Subcutaneous adipose tissue (tissue), 4 donors: ENCODE results near the gene CMTM1. TPM values are rescaled to one million over a fixed set of nuclear protein-coding genes. Genes with fewer than 3 reads are reported as not detected.

ENCODE experiments used
- CTCF ChIP-seq: fragments of 450-650 bp; IDR thresholded peaks from one replicate; pipeline ENCODE4 v1.5.1; 2016; ENCODE audit warnings: low read depth, mild to moderate bottlenecking, control low read depth, antibody characterized with exemption, moderate library complexity
- total RNA-seq, 4 donors: library from RNA; depleted of rRNA; stranded (reverse); fragments of >200 nt; gene quantifications; one replicate each; pipeline ENCODE4 v1.1.0, GENCODE V29; 2016

The CMTM1 gene
- total RNA-seq, 4 donors from 2014 or later: 0.66 to 2.2 (median 0.82) TPM; not detected in 1

- no peak for TF ChIP-seq CTCF
Observed at GRCh38 chr16:66528294-66528693, 37.9 kb upstream of the CMTM1 start.

- TF ChIP-seq CTCF: no peak
Observed at GRCh38 chr16:66529475-66529874, 36.8 kb upstream of the CMTM1 start.

GRCh38 chr16:66534376-66534799 is 31.9 kb upstream of the CMTM1 start:
- TF ChIP-seq CTCF: no peak

- TF ChIP-seq CTCF: no peak
Observed at GRCh38 chr16:66536525-66536924, 29.7 kb upstream of the CMTM1 start.

GRCh38 chr16:66537236-66537635 is 29.0 kb upstream of the CMTM1 start:
- TF ChIP-seq CTCF: no peak

GRCh38 chr16:66538910-66539309 is 27.3 kb upstream of the CMTM1 start:
- TF ChIP-seq CTCF: no peak

GRCh38 chr16:66539623-66540469 is 26.4 kb upstream of the CMTM1 start:
- no peak for TF ChIP-seq CTCF
